Uterus (tissue), 4 donors: ENCODE results near the gene POLRMT. TPM values are rescaled to one million over a fixed set of nuclear protein-coding genes. Genes with fewer than 3 reads are reported as not detected.
"Not testable (repeated sequence)": the region's sequence is repeated elsewhere in the genome, so short reads cannot be mapped to it uniquely, and the experiment has no call there.

Source experiments
- DNase-seq, 2 donors: peaks; one replicate each; pipeline ENCODE4 v3.0.0-alpha.2; 2019 to 2020
- H3K27ac ChIP-seq, 2 donors: fragments of 200-600 bp; sonication (generic); 1 replicate in 1 of 2; 2 replicates in 1 of 2; pipeline ENCODE4 v1.5.1; 2016 to 2018
- H3K27me3 ChIP-seq, 2 donors: fragments of 200-600 bp; sonication (generic); one replicate each; pipeline ENCODE4 v1.5.1; 2018 to 2019; ENCODE audit warnings: control low read depth in 1 of 2
- H3K36me3 ChIP-seq, 2 donors: fragments of 200-600 bp; sonication (generic); one replicate each; pipeline ENCODE4 v1.5.1; 2019; ENCODE audit warnings: control low read depth in 1 of 2
- H3K4me1 ChIP-seq, 2 donors: fragments of 200-600 bp; sonication (generic); one replicate each; pipeline ENCODE4 v1.5.1; 2018 to 2019; ENCODE audit warnings: control low read depth in 1 of 2
- H3K4me3 ChIP-seq, 2 donors: fragments of 200-600 bp; sonication (generic); 1 replicate in 1 of 2; 2 replicates in 1 of 2; pipeline ENCODE4 v1.5.1; 2018 to 2019; ENCODE audit warnings: mild to moderate bottlenecking in 1 of 2
- H3K9me3 ChIP-seq, 2 donors: fragments of 200-600 bp; sonication (generic); one replicate each; pipeline ENCODE4 v1.5.1; 2019; ENCODE audit warnings: control low read depth in 1 of 2
- CTCF ChIP-seq, 4 experiments: fragments of 200-600 bp in 2 of 4; fragments of 450-650 bp in 2 of 4; sonication (generic) in 2 of 4; IDR thresholded peaks; one replicate each; pipeline ENCODE4 v1.5.1; 2016 to 2019; ENCODE audit warnings: antibody characterized with exemption in 4 of 4, mild to moderate bottlenecking in 2 of 4, moderate library complexity in 1 of 4
- POLR2A ChIP-seq, 2 donors: fragments of 450-650 bp; IDR thresholded peaks; one replicate each; pipeline ENCODE4 v1.6.1; 2016; ENCODE audit warnings: antibody characterized with exemption in 2 of 2, mild to moderate bottlenecking in 1 of 2, moderate library complexity in 1 of 2
- intact Hi-C: fragments of 100-400 bp; cut with DNase I; formaldehyde crosslinking; loops from one replicate; pipeline ENCODE4 v1.15.1; 2023; ENCODE audit warnings: low total_unique reads
- total RNA-seq, 4 donors: library from RNA; depleted of rRNA in 3 of 4; stranded (reverse); fragments of >200 nt in 3 of 4; gene quantifications; one replicate each; pipeline versions ENCODE4 v1.1.0 to v1.2.4, GENCODE V29; 2014 to 2023
- donor health status: DM: yes; HTN: yes; CAD: no.

Gene POLRMT
- total RNA-seq, 4 donors from 2014 or later, result 10.5 to 42.0 (median 24.1) TPM

- TF ChIP-seq POLR2A (IDR thresholded peaks at IDR 0.05) (no peak), CTCF (IDR thresholded peaks at IDR 0.05) (no peak)
- Histone ChIP-seq H3K36me3 (no peaks in the 10 kb centered on the region), H3K4me1 (no peaks in the 10 kb centered on the region), H3K27me3 (no peaks in the 10 kb centered on the region), H3K9me3 (no peaks in the 10 kb centered on the region), H3K27ac (no peak overlapping the region), H3K4me3 (no peak overlapping the region)
- intact Hi-C loops, result no loop called here
- no peak for DNase-seq
Measured at GRCh38 chr19:604355-604754, 29.0 kb downstream of the POLRMT start.

DNA sequence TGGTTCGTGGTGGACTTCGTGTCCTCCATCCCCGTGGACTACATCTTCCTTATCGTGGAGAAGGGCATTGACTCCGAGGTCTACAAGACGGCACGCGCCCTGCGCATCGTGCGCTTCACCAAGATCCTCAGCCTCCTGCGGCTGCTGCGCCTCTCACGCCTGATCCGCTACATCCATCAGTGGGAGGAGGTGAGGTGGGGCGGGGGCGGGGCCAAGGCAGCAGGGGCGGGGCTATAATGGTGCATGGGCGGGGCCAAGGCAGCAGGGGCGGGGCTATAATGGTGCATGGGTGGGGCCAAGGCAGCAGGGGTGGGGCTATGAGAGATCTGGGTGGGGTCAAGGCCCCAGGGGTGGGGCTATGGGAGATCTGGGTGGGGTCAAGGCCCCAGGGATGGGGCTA is 29.6 kb downstream of the POLRMT start:
- H3K36me3 ChIP-seq, intact Hi-C loops, DNase-seq, H3K27me3 ChIP-seq, H3K4me3 ChIP-seq, H3K4me1 ChIP-seq, H3K27ac ChIP-seq, H3K9me3 ChIP-seq: not testable (repeated sequence)

DNA sequence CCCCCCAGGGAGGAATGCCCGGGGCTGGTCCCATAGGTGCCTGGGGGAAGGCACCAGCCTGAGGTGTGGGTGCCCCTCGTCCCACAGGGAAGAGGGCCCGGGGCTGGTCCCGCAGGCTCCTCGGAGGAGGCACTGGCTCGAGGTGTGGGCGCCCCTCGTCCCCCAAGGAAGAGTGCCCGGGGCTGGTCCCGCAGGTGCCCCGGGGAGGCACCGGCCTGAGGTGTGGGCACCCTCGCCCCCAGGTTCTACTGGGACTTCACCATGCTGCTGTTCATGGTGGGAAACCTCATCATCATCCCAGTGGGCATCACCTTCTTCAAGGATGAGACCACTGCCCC is 30.1 kb downstream of the POLRMT start:
- H3K9me3 ChIP-seq, H3K36me3 ChIP-seq, intact Hi-C loops: not testable (repeated sequence)

GRCh38 chr19:602391-603301 is 30.7 kb downstream of the POLRMT start:
- H3K27me3 ChIP-seq, result no peaks in the 10 kb centered on the region
- intact Hi-C loops, result no loop called here
- H3K9me3 ChIP-seq, result no peaks in the 10 kb centered on the region
- no peaks in the 10 kb centered on the region for H3K36me3 ChIP-seq
- no peak for TF ChIP-seq POLR2A (IDR thresholded peaks at IDR 0.05)
- no peak for TF ChIP-seq CTCF (IDR thresholded peaks at IDR 0.05)
- no peaks in the 10 kb centered on the region for H3K4me1 ChIP-seq
- H3K27ac ChIP-seq, result no peak overlapping the region
- H3K4me3 ChIP-seq, result no peak overlapping the region
- DNase-seq, result no peak

More for the DNA sequence above, 30.1 kb downstream of the POLRMT start:
- not testable (repeated sequence) for H3K4me3 ChIP-seq, H3K27ac ChIP-seq, DNase-seq, H3K27me3 ChIP-seq, H3K4me1 ChIP-seq

DNA sequence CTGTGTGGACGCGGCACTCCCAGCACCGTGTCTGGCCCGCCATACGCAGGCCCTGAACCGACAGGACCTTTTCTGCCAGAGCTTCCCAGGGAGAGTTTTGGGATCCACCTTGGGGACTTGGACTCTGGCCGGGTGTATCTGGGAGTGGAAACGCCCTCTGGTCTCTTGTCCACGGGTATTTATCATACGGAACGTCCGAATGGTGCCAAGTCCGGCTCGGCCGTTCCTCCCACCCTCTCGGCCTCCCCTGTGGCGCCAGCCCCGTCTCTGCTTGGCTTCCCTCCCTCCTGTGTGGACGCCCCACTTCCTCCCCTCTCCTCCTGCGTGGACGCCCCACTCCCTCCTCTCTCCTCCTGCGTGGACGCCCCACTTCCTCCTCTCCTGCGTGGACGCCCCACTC is 31.5 kb downstream of the POLRMT start:
- no peaks in the 10 kb centered on the region for H3K9me3 ChIP-seq
- no peaks in the 10 kb centered on the region for H3K4me1 ChIP-seq
- no peak overlapping the region for H3K27ac ChIP-seq
- TF ChIP-seq CTCF (IDR thresholded peaks at IDR 0.05) (no peak), POLR2A (IDR thresholded peaks at IDR 0.05) (no peak)
- no peaks in the 10 kb centered on the region for H3K36me3 ChIP-seq
- DNase-seq, result no peak
- no peak overlapping the region for H3K4me3 ChIP-seq
- intact Hi-C loops, result no loop called here
- H3K27me3 ChIP-seq, result no peaks in the 10 kb centered on the region

GRCh38 chr19:601310-601709 is 32.0 kb downstream of the POLRMT start:
- intact Hi-C loops, result no loop called here
- Histone ChIP-seq H3K36me3 (no peaks in the 10 kb centered on the region), H3K9me3 (no peaks in the 10 kb centered on the region), H3K4me3 (no peak overlapping the region), H3K27me3 (no peaks in the 10 kb centered on the region), H3K4me1 (no peaks in the 10 kb centered on the region), H3K27ac (no peak overlapping the region)
- DNase-seq, result no peak
- no peak for TF ChIP-seq POLR2A (IDR thresholded peaks at IDR 0.05)
- no peak for TF ChIP-seq CTCF (IDR thresholded peaks at IDR 0.05)
